ENCODE measurements around the gene ADAP1.

DNA sequence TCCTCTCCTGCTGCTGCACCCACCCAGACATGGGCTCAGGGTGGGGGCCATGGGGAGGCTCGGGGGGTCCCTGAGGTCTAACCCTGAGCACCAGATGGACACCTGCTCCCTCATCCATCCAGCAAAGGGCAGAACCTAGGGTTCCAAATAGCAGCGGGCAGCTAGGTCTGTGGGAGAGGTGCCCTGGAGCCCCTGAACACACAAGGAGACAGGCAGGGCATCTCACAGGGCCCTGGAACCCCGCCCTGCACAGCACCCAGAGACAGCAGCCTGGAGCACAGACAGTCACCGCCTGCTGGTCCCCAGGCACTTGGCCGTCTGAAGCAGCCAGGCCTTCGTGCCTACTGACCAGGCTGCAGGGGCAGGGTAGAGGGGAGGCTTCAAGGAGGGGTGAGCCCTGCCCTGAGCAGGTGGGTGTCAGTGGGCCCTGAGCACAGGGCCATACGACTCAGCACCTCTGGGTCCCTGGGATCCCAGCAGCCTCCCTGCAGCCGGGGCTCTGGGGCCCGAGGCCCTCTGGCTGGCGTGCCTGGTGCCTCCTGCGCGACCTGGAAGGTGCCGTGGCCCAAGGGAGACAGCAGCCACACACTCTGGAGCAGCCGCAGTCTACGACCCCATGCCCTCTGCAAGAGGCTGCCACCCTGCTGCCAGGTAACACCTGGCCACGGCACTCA is 39.8 kb downstream of the ADAP1 start:
- TF ChIP-seq POLR2AphosphoS5 (IDR thresholded peaks at IDR 0.05; ENCODE audit: low read depth, low read length) (no peak), TAF1 (IDR thresholded peaks at IDR 0.05; ENCODE audit: borderline replicate concordance, low read depth, low read length) (no peak), POLR2A (IDR thresholded peaks at IDR 0.05; ENCODE audit: low read depth, low read length) (no peak)
